Ramos (cell line): ENCODE measurements around the gene CDK2AP2.
"Not testable (repeated sequence)": the region's sequence is repeated elsewhere in the genome, so short reads cannot be mapped to it uniquely, and the experiment has no call there.

Experiments
- in situ Hi-C: fragments of 300-500 bp; cut with MboI; formaldehyde crosslinking; loops from one replicate; pipeline ENCODE4 v1.14.3; 2022; ENCODE audit warnings: low sequenced_read_pairs; ENCODE audit not compliant: unreplicated experiment

Gene CDK2AP2

GRCh38 chr11:67525275-67525976 lies 17.5 kb upstream of the CDK2AP2 start:
- in situ Hi-C loops, result no loop called here

DNA sequence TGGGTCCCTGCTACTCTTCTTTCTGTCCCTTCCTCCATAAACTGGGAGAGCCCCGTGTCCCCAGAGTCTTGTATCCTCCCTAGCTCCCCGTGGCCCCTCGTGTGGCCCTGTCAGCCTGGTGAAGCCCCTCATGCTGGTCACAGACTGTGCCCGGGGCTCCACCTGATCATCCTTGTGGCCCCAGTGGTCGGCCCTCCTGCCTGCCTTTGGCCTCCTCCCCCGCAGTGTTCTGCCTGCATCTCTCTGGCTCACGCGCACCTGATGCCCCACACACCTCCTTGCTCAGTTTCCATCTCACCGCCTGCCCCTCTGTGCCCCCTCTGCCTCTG lies 16.5 kb upstream of the CDK2AP2 start:
- in situ Hi-C loops, result no loop called here

GRCh38 chr11:67523556-67524479 lies 15.9 kb upstream of the CDK2AP2 start:
- in situ Hi-C loops, result no loop called here

DNA sequence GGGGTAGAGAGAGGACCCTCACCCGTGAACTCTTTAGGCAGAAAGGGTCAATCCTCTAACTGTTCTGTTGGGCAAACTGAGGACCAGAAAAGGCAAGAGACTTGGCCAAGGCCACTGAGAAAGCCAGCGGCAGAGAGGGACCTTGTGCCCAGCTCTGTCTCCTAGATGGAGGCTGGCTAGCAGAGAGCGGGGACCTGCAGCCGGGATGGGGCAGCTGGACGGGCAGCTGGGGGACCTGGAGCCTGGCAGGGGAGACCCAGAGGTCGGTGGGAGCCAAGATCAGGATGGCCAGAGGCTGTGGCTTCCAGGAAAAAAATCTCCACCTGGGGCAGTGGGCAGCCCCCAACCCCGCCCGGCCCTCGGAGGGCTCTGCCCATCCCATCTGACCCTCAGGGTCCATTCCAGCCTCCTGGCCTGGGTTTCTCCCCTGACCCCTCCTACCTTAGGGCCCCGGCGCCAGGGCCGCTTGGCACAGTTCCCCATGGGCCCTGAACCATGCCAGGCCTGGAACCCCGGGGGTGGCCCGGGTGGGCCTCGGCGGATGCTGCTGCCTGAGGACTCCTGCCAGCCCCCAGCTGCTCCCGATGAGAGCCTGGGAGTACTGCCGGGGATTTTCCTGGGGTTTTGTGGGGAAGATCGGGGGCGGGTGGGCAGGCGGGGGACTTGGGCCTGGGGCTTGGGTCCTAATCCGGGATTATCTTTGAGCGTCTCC lies 15.0 kb upstream of the CDK2AP2 start, which contains the start of gene CABP2:
TSS of gene CABP2 (minus strand) at position 603 of the 712 bp plus-strand sequence. CDS start at position 483, 120 bp downstream.
- in situ Hi-C loops, result no loop called here

GRCh38 chr11:67522338-67522737 lies 14.4 kb upstream of the CDK2AP2 start:
- in situ Hi-C loops, result no loop called here

GRCh38 chr11:67521924-67522323 lies 14.0 kb upstream of the CDK2AP2 start:
- in situ Hi-C loops, result no loop called here

- in situ Hi-C loops, result no loop called here
Measured at GRCh38 chr11:67520856-67521824, 13.2 kb upstream of the CDK2AP2 start.

- in situ Hi-C loops, result no loop called here
Measured at GRCh38 chr11:67519726-67520125, 11.8 kb upstream of the CDK2AP2 start.

- in situ Hi-C loops, result no loop called here
Measured at GRCh38 chr11:67517784-67518552, 10.0 kb upstream of the CDK2AP2 start.

GRCh38 chr11:67516806-67517205 lies 8.8 kb upstream of the CDK2AP2 start:
- in situ Hi-C loops, result no loop called here

DNA sequence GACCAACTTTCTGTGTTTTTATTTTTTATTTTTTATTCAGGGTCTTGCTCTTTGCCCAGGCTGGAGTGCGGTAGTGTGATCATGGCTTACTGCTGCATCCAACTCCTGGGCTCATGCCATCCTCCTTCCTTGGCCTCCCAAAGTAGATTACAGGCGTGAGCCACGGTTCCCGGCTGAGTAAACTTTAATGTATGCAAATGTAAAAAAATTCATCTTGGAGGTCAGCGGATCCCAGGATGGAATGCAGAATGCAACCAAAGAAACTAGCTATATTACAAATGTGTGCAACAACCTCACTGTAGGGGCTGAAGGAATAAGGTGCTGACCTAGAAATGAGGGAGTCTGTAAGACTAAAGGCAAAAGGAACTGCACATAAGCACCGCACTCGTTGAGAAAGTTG lies 6.2 kb upstream of the CDK2AP2 start:
- in situ Hi-C loops, result no loop called here

DNA sequence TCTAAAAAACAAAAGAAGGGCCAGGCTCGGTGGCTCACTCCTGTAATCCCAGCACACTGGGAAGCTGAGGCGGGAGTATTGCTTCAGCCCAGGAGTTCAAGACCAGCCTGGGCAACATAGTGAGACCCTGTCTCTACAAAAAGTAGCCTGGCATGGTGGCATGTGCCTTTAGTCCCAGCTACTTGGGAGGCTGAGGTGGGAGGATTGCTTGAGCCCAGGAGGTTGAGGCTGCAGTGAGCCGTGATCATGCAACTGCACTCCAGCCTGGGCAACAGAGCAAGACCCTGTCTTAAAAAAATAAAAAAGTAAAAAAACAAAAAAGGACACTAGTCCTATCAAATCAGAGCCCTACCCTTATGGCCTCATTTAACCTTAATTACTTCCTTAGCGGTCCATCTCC lies 3.6 kb upstream of the CDK2AP2 start:
- in situ Hi-C loops, result not testable (repeated sequence)

DNA sequence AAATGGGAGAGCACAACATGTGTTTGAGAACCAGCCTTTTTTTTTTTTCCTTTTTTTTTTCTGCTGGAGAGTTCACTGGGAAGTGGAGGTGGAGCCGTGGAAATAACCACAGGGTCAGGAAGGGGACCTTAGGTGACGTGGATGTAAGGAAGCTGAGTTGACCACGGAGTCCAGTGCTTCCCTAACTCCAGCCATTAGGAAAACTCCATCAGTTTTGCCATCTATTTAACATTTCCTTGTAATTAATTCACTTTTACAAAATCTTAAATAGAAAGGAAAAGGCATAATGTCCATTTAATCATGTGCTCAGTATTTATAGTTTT lies 2.0 kb upstream of the CDK2AP2 start:
- in situ Hi-C loops, result no loop called here

GRCh38 chr11:67508486-67509121 lies 642 bp upstream of the CDK2AP2 start:
- in situ Hi-C loops, result no loop called here

DNA sequence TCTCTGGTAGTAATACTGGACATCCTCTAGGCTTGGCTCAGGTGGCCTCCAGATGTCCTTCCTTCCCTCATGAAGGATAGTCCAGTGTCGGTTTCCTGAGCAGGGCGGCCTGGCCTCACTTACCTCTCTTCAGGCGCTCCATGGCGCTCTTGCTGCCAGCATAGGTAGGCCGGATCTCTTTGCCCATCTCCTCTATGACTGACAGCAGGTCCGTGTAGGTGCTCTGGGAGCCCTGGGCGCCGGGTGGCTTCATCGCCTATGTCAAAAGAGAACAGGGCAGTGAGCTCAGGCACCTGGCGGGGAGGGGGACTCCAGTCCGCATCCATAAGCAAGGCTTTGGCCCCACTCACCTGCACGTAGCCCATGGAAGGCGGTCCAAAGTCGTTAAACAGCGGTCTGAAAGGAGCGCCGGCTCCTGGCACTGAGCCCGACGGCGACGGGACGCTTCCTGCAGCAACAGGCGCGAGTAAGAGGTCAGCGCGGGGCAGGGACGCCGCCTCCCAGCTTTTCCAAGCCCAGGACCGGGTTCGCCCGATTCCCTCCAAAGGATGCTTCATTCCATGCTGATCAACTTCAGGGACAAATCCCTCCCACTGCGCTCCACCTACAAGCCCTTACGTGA lies 609 bp downstream of the CDK2AP2 start:
- in situ Hi-C loops, result no loop called here

DNA sequence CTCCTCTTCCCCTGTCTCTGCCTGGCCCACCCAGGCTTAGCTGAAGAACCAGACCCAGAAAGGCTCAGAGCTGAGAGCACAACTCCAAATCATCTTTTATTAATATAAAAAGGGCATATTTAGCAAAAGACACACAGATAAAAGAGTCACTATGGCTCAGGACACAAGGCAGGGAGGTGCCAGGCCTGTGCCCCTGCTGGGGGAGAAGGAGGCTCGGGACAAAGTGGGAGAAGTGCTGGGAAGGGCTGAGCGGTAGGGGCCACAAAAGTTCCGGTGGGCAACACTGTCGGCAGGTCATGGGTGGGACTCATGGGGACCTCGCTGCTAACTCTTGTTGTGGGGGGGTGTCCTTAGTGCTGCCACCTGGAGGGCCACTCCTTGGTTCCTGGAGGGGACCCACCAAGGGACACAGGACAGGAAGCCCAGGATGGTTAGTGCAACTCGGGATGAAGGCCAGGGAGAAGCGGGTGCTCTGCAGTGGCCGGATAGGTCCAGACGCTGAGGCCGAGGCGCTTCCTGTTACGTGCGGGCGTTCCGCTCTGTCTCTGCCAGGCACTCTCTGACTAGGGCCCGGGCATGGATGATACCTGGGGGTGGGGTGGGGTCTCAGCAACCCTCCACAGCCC lies 1.4 kb downstream of the CDK2AP2 start:
- in situ Hi-C loops, result no loop called here

- in situ Hi-C loops, result no loop called here
Measured at GRCh38 chr11:67505605-67506396, 2.2 kb downstream of the CDK2AP2 start.
